Measurements from ENCODE around the gene HRH2. TPM values are rescaled to one million over a fixed set of nuclear protein-coding genes. Genes with fewer than 3 reads are reported as not detected.

Gene HRH2
- total RNA-seq, 1 experiment from 2014 or later = 9.3 TPM

- TF ChIP-seq ZNF532 (CRISPR knock-in tag; IDR thresholded peaks at IDR 0.05; ENCODE audit: borderline replicate concordance) (no peak), OVOL2 (CRISPR knock-in tag; IDR thresholded peaks at IDR 0.05; ENCODE audit: borderline replicate concordance) (no peak), ZNF423 (CRISPR knock-in tag; IDR thresholded peaks at IDR 0.05) (no peak), FOXJ3 (CRISPR knock-in tag; IDR thresholded peaks at IDR 0.05; ENCODE audit: borderline replicate concordance) (no peak), ERG (CRISPR knock-in tag; IDR thresholded peaks at IDR 0.05) (no peak)
Measured at GRCh38 chr5:175664723-175665122, 6.9 kb downstream of the HRH2 start (continued).

GRCh38 chr5:175666216-175666615, 8.3 kb downstream of the HRH2 start:
- Mint-ChIP-seq H3K36me3 (no peaks in the 10 kb centered on the region), H3K9me3 (no peaks in the 10 kb centered on the region), H3K4me3 (no peak overlapping the region), H3K4me1 (peaks cover 13% of the 10 kb centered on the region), H3K27ac (no peak overlapping the region), H3K27me3 (ENCODE audit: low read depth) (no peaks in the 10 kb centered on the region)
- ChIA-PET CTCF (interaction anchor here (4.0 kb wide), 1 partner anchor 132 kb away, joined by 24 read pairs; no protein-coding TSS in a partner anchor), POLR2A (no interaction called here)
- no peak for DNase-seq (ENCODE audit: low spot score)
- ATAC-seq = no peak
- TF ChIP-seq PRRX2 (CRISPR knock-in tag; IDR thresholded peaks at IDR 0.05) (no peak), ARID4B (CRISPR knock-in tag; IDR thresholded peaks at IDR 0.05; ENCODE audit: borderline replicate concordance) (no peak), TCF7 (CRISPR knock-in tag; IDR thresholded peaks at IDR 0.05; ENCODE audit: low read depth) (no peak)

GRCh38 chr5:175668006-175668405, 10.1 kb downstream of the HRH2 start:
- Mint-ChIP-seq H3K27ac (no peak overlapping the region), H3K27me3 (ENCODE audit: low read depth) (no peaks in the 10 kb centered on the region), H3K4me1 (peaks cover 19% of the 10 kb centered on the region), H3K36me3 (no peaks in the 10 kb centered on the region), H3K4me3 (no peak overlapping the region), H3K9me3 (no peaks in the 10 kb centered on the region)
- ChIA-PET POLR2A (no interaction called here), CTCF (interaction anchor here (4.0 kb wide), 1 partner anchor 134 kb away, joined by 24 read pairs; no protein-coding TSS in a partner anchor)
- DNase-seq (ENCODE audit: low spot score) = no peak
- ATAC-seq = no peak
- TF ChIP-seq FOXP1 (CRISPR knock-in tag; IDR thresholded peaks at IDR 0.05; ENCODE audit: borderline replicate concordance) (no peak), E2F4 (CRISPR knock-in tag; IDR thresholded peaks at IDR 0.05; ENCODE audit: borderline replicate concordance, low read depth) (no peak), ZNF416 (CRISPR knock-in tag; IDR thresholded peaks at IDR 0.05) (no peak), JUN (CRISPR knock-in tag; IDR thresholded peaks at IDR 0.05) (no peak), ATF6 (CRISPR knock-in tag; IDR thresholded peaks at IDR 0.05) (no peak)

Measured in WTC11 (cell line).